Measurements from ENCODE around the gene FBXL7.

DNA sequence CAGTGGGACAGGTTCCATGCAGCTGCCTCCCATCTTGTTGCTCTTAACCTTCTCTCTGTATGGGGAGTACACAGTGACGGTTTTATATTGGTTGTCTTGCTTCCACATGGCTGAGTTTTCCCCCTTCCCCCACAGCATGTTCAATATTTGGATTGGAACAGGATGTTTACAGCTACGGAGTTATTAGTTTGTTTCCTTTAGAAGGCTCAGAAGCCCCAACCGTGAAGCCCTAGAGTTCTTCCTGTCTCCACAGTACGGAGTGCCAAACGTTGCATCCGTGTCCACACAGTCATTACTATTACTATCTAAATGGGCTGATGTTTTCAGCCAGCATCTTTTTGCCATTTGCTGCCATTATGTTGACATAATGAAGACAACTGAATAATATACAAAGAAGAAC is 402.1 kb downstream of the FBXL7 start:
- TF ChIP-seq CTCF (IDR thresholded peaks at IDR 0.05) (no peak), POLR2A (IDR thresholded peaks at IDR 0.05) (no peak)
